AG09319 (cell line): ENCODE results near the gene KSR2.

Experiments
- DNase-seq: peaks from one replicate; pipeline ENCODE4 v3.0.0-alpha.2; 2010; ENCODE audit warnings: low read depth; ENCODE audit errors: extremely low read depth
- CTCF ChIP-seq: IDR thresholded peaks from 2 replicates; pipeline ENCODE4 v1.5.1; 2011; ENCODE audit warnings: low read depth, mild to moderate bottlenecking, inconsistent platforms, low read length, moderate library complexity

Gene KSR2

GRCh38 chr12:117524806-117525205, 444.0 kb downstream of the KSR2 start:
- DNase-seq = no peak
- TF ChIP-seq CTCF = no peak

DNA sequence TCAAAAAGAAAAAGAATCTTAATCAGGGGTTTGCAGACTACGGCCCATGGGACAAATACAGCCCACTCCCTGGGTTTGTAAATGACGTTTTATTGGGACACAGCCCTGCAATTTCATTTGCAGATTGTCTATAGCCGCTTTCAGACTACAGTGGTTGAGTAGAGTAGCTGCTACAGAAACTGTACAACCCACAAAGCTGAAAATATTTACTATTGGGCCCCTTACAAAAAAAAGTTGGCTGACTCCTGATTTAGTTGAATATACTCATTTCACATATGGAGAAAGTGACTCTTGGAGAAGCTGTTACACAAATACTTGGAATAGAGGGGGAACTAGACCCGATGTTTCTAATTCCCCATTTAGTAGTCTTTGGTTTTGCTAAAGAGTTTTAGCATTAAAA, 444.8 kb downstream of the KSR2 start:
- no peak for TF ChIP-seq CTCF
- no peak for DNase-seq

- no peak for DNase-seq
- TF ChIP-seq CTCF = no peak
Observed at GRCh38 chr12:117522559-117522958, 446.2 kb downstream of the KSR2 start.

DNA sequence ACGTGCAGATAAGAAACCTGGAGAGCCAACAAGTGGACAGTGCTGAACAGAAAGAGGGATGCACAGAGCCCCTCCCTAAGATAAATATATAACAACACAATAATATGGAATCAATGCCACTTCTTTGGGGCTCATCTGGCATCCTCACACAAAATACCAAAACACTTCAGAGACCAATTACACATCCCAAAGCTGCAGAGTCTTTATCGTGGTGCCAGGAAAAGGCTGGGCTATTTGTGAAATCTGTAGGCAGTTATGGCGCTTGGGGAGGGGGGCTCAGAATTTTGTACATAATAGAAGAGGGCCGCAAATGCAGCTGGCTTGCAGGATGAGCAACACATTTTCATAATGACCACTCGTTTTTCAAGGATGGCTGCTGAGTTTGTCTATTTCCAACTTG, 446.9 kb downstream of the KSR2 start:
- no peak for TF ChIP-seq CTCF
- DNase-seq = no peak

DNA sequence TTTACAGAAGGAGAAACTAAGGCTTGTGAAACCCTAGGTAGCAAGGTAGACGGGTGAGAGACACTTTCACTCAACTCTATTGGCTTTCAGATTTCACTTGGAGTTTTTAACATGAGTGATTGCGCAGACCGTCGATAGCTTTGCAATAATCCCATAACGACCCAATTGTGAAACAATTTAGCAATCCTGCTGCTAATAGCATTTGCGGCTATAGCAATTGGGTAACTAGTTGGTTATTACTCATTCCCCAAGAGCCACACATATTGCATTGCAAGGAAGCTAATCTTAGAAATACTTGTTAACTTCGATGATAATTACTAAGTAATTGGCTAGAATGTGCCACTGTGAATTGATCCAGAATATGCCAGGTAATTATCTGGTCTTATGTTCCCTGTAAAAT, 447.4 kb downstream of the KSR2 start:
- DNase-seq = no peak
- TF ChIP-seq CTCF = no peak

GRCh38 chr12:117518594-117519270, 450.1 kb downstream of the KSR2 start:
- no peak for TF ChIP-seq CTCF
- DNase-seq = no peak

- no peak for TF ChIP-seq CTCF
- DNase-seq = no peak
Observed at GRCh38 chr12:117517219-117517739, 451.5 kb downstream of the KSR2 start.
